Brain microvascular endothelial cell (primary cell): Measurements from ENCODE around the gene PHF19.

Experiments
- DNase-seq: peaks from one replicate; pipeline ENCODE4 v3.0.0-alpha.2; 2020
- H3K27ac ChIP-seq: fragments of 250-450 bp; sonication (Bioruptor Pico); 2 replicates; pipeline ENCODE4 v1.5.1; 2020; ENCODE audit warnings: mild to moderate bottlenecking, moderate library complexity
- H3K27me3 ChIP-seq: fragments of 250-450 bp; sonication (Bioruptor Pico); replicated peaks from 2 replicates; pipeline ENCODE4 v1.5.1; 2020; ENCODE audit warnings: mild to moderate bottlenecking
- H3K36me3 ChIP-seq: fragments of 250-450 bp; sonication (Bioruptor Pico); replicated peaks from 2 replicates; pipeline ENCODE4 v1.5.1; 2020; ENCODE audit warnings: mild to moderate bottlenecking
- H3K4me3 ChIP-seq: 2 replicates; pipeline ENCODE4 v1.5.1; 2011; ENCODE audit warnings: low read depth, mild to moderate bottlenecking, control low read depth, low read length, moderate library complexity
- in situ Hi-C: cut with HindIII; loops from 2 replicates; pipeline ENCODE4 v1.10.0; 2017; ENCODE audit warnings: low sequenced_read_pairs, low pct_ligation_motif_present
- TF ChIP-seq, protein P1 (sequence below): IDR thresholded peaks from 2 replicates; pipeline ENCODE4 v1.5.1; 2011; ENCODE audit warnings: low read depth, mild to moderate bottlenecking, moderate library complexity, low read length, control low read depth, inconsistent platforms; ENCODE audit errors: missing control alignments

The PHF19 gene

GRCh38 chr9:120829650-120830049, 47.3 kb downstream of the PHF19 start:
- DNase-seq, result no peak
- in situ Hi-C loops, result no loop called here
- Histone ChIP-seq H3K27ac (no peak overlapping the region), H3K27me3 (no peaks in the 10 kb centered on the region), H3K4me3 (no peak overlapping the region), H3K36me3 (peaks cover 45% of the 10 kb centered on the region)
- TF ChIP-seq, protein P1, sequence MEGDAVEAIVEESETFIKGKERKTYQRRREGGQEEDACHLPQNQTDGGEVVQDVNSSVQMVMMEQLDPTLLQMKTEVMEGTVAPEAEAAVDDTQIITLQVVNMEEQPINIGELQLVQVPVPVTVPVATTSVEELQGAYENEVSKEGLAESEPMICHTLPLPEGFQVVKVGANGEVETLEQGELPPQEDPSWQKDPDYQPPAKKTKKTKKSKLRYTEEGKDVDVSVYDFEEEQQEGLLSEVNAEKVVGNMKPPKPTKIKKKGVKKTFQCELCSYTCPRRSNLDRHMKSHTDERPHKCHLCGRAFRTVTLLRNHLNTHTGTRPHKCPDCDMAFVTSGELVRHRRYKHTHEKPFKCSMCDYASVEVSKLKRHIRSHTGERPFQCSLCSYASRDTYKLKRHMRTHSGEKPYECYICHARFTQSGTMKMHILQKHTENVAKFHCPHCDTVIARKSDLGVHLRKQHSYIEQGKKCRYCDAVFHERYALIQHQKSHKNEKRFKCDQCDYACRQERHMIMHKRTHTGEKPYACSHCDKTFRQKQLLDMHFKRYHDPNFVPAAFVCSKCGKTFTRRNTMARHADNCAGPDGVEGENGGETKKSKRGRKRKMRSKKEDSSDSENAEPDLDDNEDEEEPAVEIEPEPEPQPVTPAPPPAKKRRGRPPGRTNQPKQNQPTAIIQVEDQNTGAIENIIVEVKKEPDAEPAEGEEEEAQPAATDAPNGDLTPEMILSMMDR, result no peak

GRCh38 chr9:120820095-120820494, 56.9 kb downstream of the PHF19 start:
- in situ Hi-C loops, result no loop called here
- peaks cover 50% of the 10 kb centered on the region for H3K36me3 ChIP-seq

DNA sequence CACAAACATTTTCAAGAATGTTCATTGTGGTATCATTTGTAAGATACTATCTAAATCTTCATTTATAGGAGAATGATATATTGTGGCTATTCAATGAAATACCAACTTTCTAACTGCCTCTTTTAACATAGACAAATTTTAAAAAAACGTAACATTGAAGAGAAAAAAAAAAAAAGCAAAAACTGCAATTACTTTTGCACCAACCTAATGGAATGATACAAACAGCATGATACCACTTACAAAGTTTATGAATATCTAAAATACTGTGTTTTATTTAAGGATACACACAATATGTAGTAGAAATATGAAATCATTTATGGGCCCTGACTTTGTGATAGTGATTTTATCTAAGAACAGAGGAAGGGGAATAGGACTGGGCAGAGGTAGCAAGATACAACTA, 58.4 kb downstream of the PHF19 start:
- no peak overlapping the region for H3K4me3 ChIP-seq
- H3K36me3 ChIP-seq, result peaks cover 42% of the 10 kb centered on the region
- H3K27ac ChIP-seq, result no peak overlapping the region
- in situ Hi-C loops, result no loop called here
- no peak for DNase-seq
- TF ChIP-seq, protein P1, result no peak
- H3K27me3 ChIP-seq, result no peaks in the 10 kb centered on the region

More at GRCh38 chr9:120820095-120820494, 56.9 kb downstream of the PHF19 start:
- no peak for DNase-seq
- H3K4me3 ChIP-seq, result no peak overlapping the region
- TF ChIP-seq, protein P1, result no peak
- H3K27ac ChIP-seq, result no peak overlapping the region
- H3K27me3 ChIP-seq, result no peaks in the 10 kb centered on the region

DNA sequence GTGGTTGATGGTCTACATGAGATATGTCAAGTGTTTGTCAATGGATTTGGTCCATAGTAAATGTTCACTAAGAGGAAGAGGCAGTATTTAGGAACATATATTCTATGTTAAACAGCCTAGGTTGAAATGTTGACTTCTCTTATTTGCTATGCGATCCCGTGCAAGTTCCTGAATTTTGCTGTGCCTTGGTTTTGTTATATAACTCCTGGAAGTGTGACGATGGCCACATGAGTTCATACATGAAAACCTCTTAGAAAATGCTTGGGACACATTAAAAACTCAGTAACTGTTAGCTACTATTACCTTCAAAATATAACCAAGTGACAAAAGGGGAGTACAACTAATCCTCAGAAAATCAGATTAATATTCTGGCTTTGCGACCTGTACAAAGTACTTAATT, 61.9 kb downstream of the PHF19 start:
- no peak for DNase-seq
- TF ChIP-seq, protein P1, result no peak
- Histone ChIP-seq H3K27me3 (no peaks in the 10 kb centered on the region), H3K27ac (no peak overlapping the region), H3K36me3 (peaks cover 18% of the 10 kb centered on the region), H3K4me3 (no peak overlapping the region)
- in situ Hi-C loops, result no loop called here

DNA sequence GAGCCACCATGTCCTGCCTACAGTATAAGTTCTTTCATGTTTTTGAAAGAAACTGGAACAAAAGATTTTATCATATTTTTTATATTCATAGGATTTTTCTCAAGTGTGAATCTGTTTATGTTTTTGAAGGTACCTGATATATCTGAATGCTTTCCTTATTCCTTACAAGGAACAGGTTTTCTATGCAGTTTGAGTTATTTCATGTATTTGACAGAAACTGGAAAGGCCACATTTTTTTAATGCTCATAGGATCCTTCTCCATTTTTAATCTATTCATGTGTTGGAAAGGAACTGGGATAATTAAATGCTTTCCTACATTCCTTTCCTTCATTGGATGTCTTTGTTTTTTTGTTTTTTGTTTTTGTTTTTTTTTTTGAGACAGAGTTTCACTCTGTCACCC, 68.1 kb downstream of the PHF19 start:
- H3K27ac ChIP-seq, result no peak overlapping the region
- no peaks in the 10 kb centered on the region for H3K27me3 ChIP-seq
- no peak for DNase-seq
- H3K36me3 ChIP-seq, result no peaks in the 10 kb centered on the region
- H3K4me3 ChIP-seq, result no peak overlapping the region
- in situ Hi-C loops, result no loop called here
- TF ChIP-seq, protein P1, result no peak

- Histone ChIP-seq H3K27me3 (no peaks in the 10 kb centered on the region), H3K4me3 (no peak overlapping the region), H3K27ac (no peak overlapping the region), H3K36me3 (no peaks in the 10 kb centered on the region)
- no peak for DNase-seq
- in situ Hi-C loops, result no loop called here
- TF ChIP-seq, protein P1, result no peak
Observed at GRCh38 chr9:120807607-120808379, 69.2 kb downstream of the PHF19 start.
